ENCODE data around the gene PER1. TPM values are rescaled to one million over a fixed set of nuclear protein-coding genes. Genes with fewer than 3 reads are reported as not detected.

The PER1 gene
- total and polyA plus RNA-seq, 2 of the 4 experiments (the other 2 are of a cell fraction) = 3.4 to 10.5 TPM

DNA sequence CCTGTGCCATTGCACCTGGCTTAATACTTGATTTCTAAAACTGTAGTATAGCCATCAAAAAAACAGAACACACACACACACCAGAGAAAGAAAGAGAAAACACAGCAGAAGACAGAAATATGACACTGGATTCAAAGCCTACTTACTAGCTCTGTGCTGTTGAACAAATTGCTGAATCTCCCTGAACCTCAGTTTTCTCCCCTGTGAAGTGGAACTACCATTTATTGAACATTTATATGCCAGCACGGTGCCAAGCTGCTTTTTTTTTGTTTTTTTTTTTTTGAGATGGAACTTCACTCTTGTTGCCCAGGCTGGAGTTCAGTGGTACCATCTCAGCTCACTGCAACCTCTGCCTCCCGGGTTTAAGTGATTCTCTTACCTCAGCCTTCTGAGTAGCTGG lies 51.4 kb downstream of the PER1 start:
- Histone ChIP-seq H4K91ac (ENCODE audit: insufficient read depth, low read depth, low read length) (no peak overlapping the region), H3K36me3 (ENCODE audit: control insufficient read depth, insufficient read depth, low read length) (no peaks in the 10 kb centered on the region), H3K9me3 (ENCODE audit: control insufficient read depth, insufficient read depth, low read length) (no peaks in the 10 kb centered on the region), H2BK15ac (ENCODE audit: low read depth, low read length) (no peak overlapping the region), H3K9me1 (ENCODE audit: insufficient read depth, low read length) (no peaks in the 10 kb centered on the region; the same call in 1 of the 2 replicates), H2BK120ac (ENCODE audit: low read depth, low read length) (no peak overlapping the region), H3K27ac (ENCODE audit: insufficient read depth, low read length) (no peak overlapping the region), H3K18ac (ENCODE audit: low read depth, low read length) (no peak overlapping the region), H3K27me3 (ENCODE audit: control insufficient read depth, insufficient read depth, low read length) (peaks cover 42% of the 10 kb centered on the region), H2AK5ac (ENCODE audit: low read depth, low read length) (no peak overlapping the region), H3K4me3 (ENCODE audit: insufficient read depth, low read depth, low read length) (no peak overlapping the region), H3K23ac (ENCODE audit: low read depth, low read length) (no peak overlapping the region), H3K4ac (ENCODE audit: low read depth, low read length) (no peak overlapping the region), H2AFZ (replicated peaks; ENCODE audit: low read length, poor library complexity) (no peak overlapping the region), H4K5ac (ENCODE audit: low read depth, low read length) (no peak overlapping the region), H3K14ac (replicated peaks; ENCODE audit: low read depth, low read length) (no peak overlapping the region), H2BK5ac (ENCODE audit: low read depth, low read length, poor library complexity, severe bottlenecking) (no peak overlapping the region), H2AK9ac (replicated peaks; ENCODE audit: low read depth, low read length, poor library complexity) (no peak overlapping the region), H2BK20ac (ENCODE audit: low read depth, low read length) (no peak overlapping the region), H3K4me1 (ENCODE audit: control insufficient read depth, insufficient read depth, low read length) (no peaks in the 10 kb centered on the region), H3K4me2 (ENCODE audit: low read depth, low read length) (no peak overlapping the region), H3K79me1 (ENCODE audit: low read depth in 1 of 2, low read length in 2 of 2) (no peaks in the 10 kb centered on the region), H3K56ac (ENCODE audit: extremely low read depth, insufficient read depth, low read length) (no peak overlapping the region), H3K9ac (ENCODE audit: low read depth, low read length) (no peak overlapping the region), H4K8ac (ENCODE audit: low read depth in 2 of 2, low read length in 2 of 2) (no peak overlapping the region), H4K20me1 (ENCODE audit: insufficient read depth, low read length) (no peaks in the 10 kb centered on the region)
- intact Hi-C loops (cut with micrococcal nuclease) (no loop called here), in situ Hi-C loops (cut with MboI; ENCODE audit: low sequenced_read_pairs) (no loop called here), dilution Hi-C loops (cut with HindIII; ENCODE audit: low sequenced_read_pairs, unreplicated experiment) (loop anchor here (25.0 kb wide), 1 partner anchor 137 kb away; the partner anchor contains the start of genes CTC1 and PFAS)
- WGBS, 2 experiments (ENCODE audit: extremely low coverage in 2 of 2, insufficient read length in 1 of 2) = 38% methylated on average over 1 of the region's 2 CpGs; no CpG with 5 or more reads in 1 of the 2 experiments
- no TSS peak for BruUV-seq (replicated peaks)
- CTCF ChIA-PET = no interaction called here
- POLR2A ChIA-PET (ENCODE audit: unreplicated experiment) = no interaction called here
- no peak for TF ChIP-seq SMC3 (IDR thresholded peaks at IDR 0.05; ENCODE audit: low read depth, low read length)
- DNase-seq (no peak), ATAC-seq (ENCODE audit: low read depth) (no peak)

Data from IMR-90 (cell line).